Measurements from ENCODE around the gene CCR1.
"Not testable (repeated sequence)": the region's sequence is repeated elsewhere in the genome, so short reads cannot be mapped to it uniquely, and the experiment has no call there.

CCR1 gene

DNA sequence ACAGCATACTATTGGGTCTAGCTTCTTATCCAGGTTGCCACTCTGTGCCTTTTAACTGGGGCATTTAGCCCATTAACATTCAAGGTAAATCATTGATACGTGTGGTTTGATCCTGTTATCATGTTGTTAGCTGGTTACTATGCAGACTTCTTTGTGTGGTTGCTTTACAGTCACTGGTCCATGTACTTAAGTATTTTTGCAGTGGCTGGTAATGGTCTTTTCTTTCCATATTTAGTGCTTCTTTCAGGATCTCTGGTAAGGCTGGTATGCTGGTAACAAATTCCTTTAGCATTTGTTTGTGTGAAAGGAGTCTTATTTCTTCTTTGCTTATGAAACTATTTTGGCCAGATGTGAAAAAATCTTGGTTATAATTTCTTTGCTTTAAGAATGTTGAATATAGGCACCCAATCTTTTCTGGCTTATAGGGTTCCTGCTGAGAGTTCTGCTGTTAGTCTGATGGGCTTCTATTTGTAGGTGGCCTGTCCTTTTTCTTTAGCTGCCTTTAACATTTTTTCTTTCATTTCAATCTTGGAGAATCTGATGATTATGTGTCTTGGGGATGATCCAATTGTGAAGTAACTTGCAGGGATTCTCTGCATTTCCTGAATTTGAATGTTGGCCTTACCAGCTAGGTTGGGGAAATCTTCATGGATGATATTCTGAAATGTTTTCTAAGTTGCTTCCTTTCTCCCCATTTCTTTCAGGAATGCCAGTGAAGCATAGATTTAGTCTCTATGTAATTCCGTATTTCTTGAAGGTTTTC is 39.3 kb downstream of the CCR1 start:
- no peak overlapping the region for H3K27ac ChIP-seq
- TF ChIP-seq ZFX (IDR thresholded peaks at IDR 0.05) = no peak
- TF ChIP-seq, protein P1, sequence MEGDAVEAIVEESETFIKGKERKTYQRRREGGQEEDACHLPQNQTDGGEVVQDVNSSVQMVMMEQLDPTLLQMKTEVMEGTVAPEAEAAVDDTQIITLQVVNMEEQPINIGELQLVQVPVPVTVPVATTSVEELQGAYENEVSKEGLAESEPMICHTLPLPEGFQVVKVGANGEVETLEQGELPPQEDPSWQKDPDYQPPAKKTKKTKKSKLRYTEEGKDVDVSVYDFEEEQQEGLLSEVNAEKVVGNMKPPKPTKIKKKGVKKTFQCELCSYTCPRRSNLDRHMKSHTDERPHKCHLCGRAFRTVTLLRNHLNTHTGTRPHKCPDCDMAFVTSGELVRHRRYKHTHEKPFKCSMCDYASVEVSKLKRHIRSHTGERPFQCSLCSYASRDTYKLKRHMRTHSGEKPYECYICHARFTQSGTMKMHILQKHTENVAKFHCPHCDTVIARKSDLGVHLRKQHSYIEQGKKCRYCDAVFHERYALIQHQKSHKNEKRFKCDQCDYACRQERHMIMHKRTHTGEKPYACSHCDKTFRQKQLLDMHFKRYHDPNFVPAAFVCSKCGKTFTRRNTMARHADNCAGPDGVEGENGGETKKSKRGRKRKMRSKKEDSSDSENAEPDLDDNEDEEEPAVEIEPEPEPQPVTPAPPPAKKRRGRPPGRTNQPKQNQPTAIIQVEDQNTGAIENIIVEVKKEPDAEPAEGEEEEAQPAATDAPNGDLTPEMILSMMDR (conservative IDR thresholded peaks at IDR 0.05) = no peak

DNA sequence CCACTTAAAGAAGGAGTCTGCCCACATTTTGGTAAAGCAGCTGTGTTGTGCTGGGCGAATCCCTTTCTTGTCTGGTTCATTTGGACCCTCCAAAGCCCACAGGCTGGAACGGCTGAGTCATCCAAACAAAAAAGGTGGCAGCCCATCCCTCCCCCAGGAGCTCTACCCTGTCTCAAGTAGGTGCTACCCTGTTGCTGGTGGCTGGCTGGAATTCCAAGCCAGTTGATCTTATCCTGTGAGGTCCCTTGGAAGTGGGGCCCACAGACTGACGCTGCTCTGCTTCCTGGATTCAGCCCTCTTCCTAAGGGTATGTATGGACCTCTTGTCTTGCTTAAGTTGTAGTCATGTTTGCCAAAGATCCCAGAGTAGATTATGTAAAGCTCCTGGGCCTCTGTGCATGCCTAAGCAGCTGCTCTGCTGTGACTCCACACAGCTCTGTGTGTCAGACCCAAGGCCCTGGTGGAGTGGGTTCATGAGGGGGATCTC is 44.5 kb downstream of the CCR1 start:
- H3K27ac ChIP-seq = no peak overlapping the region
- TF ChIP-seq, protein P1 (conservative IDR thresholded peaks at IDR 0.05) = no peak
- no peak for TF ChIP-seq ZFX (IDR thresholded peaks at IDR 0.05)

DNA sequence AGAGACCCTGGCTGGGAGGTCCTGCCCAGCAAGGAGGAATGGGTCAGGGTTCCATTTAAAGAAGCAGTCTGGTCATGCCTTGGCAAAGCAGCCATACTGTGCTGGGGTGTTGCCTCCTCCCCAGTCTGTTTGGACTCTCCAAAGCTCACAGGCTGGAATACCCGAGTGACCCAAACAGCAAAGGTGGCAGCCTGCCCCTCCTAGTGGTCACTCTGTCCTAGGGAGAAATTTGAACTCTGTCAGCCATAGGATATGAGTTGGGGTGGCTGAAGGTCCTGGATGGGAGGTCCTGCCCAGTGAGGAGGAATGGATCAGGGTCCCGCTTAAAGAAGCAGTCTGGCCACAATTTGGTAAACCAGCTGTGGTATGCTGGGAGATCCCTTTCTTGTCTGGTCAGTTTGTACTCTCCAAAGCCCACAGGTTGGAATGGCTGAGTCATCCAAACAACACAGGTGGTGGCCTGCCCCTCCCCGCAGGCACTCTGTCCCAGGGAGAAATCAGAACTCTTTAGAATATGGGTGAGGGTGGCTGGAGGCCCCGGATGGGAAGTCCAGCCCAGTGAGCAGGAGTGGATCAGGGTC is 45.0 kb downstream of the CCR1 start:
- H3K27ac ChIP-seq = no peak overlapping the region
- TF ChIP-seq, protein P1 (conservative IDR thresholded peaks at IDR 0.05) = no peak
- no peak for TF ChIP-seq ZFX (IDR thresholded peaks at IDR 0.05)

DNA sequence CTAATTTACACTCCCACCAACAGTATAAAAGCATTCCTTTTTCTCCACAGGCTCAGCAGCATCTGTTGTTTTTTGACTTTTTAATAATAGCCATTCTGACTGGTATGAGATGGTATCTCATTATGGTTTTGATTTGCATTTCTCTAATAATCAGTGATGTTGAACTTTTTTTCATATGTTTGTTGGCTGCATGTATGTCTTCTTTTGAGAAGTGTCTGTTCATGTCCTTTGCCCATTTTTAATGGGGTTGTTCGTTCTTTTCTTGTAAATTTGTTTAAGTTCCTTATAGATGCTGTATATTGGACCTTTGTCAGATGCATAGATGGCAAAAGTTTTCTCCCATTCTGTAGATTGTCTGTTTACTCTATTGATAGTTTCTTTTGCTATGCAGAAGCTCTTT is 50.4 kb downstream of the CCR1 start:
- H3K27ac ChIP-seq = not testable (repeated sequence)

DNA sequence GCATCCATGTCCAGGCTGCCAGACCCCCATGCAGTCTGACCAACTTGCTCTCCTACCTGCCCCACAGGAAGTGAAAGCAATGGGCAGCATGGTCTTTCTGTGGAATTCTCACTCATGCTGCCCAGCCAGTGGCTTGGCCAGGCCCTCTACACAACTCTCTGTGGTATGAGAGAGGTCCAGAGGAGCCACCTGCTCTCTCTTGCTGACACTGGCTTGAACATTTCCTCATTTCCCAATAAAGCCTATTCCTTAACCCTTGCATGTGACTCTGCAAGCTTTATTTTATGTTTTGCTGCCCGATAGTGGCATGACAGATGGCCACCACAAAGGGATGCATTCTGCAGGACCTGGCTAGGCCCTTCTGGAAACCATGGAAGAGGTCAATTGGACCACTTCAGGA is 53.8 kb downstream of the CCR1 start:
- no peak overlapping the region for H3K27ac ChIP-seq
- TF ChIP-seq, protein P1 (conservative IDR thresholded peaks at IDR 0.05) = no peak
- TF ChIP-seq ZFX (IDR thresholded peaks at IDR 0.05) = no peak

All from C4-2B (cell line).